HCT116 (cell line): ENCODE results near the gene ZNF785. TPM values are rescaled to one million over a fixed set of nuclear protein-coding genes. Genes with fewer than 3 reads are reported as not detected.

Source experiments
- ATAC-seq: fragments of 200-7000 bp; cut with Tn5 transposase; 2 replicates; pipeline ENCODE4 v1.9.1; 2020; ENCODE audit warnings: mild to moderate bottlenecking, moderate library complexity
- BruUV-seq: library from RNA; stranded (reverse); fragments of 400-500 nt; replicated peaks from 2 replicates; lab custom pipeline; 2021; lab: Mats Ljungman, UMichigan
- CTCF ChIA-PET: fragments of 300-600 bp; sonication (Branson Sonifier 250); formaldehyde crosslinking; loops from one replicate; lab custom pipeline; 2021; ENCODE audit warnings: antibody characterized with exemption; lab: Charles Lee
- POLR2A ChIA-PET: fragments of 300-600, 350-600 bp; sonication (Branson Sonifier 250); formaldehyde crosslinking; loops from one replicate; lab custom pipeline; 2021; ENCODE audit warnings: antibody characterized with exemption; lab: Charles Lee
- RAD21 ChIA-PET, 2 experiments: fragments of 300-600 bp; sonication (Branson Sonifier 250); formaldehyde crosslinking; loops; one replicate each; lab custom pipeline; 2023; ENCODE audit warnings: low total read pairs in 2 of 2; ENCODE audit not compliant: uncharacterized antibody in 2 of 2, unreplicated experiment in 2 of 2, low non-redundant PET in 1 of 2; lab: Charles Lee
- DNase-seq: peaks from one replicate; pipeline ENCODE4 v3.0.0-alpha.2; 2010; ENCODE audit warnings: low read depth, low spot score
- H2AFZ ChIP-seq: fragments of 200-600 bp; shearing (Covaris generic), sonication (generic); 2 replicates; pipeline ENCODE4 v1.6.1; 2017; ENCODE audit warnings: low read depth, mixed run types, mixed read lengths, antibody characterized with exemption, low read length; ENCODE audit not compliant: poor library complexity, severe bottlenecking
- H3K27ac ChIP-seq: 2 replicates; pipeline ENCODE4 v1.5.1; 2012; ENCODE audit warnings: low read depth, low read length
- H3K27me3 ChIP-seq: fragments of 200-600 bp; sonication (generic); 2 replicates; pipeline ENCODE4 v1.6.1; 2016; ENCODE audit warnings: mixed run types, low read length, mixed read lengths; ENCODE audit not compliant: insufficient read depth
- H3K36me3 ChIP-seq, 2 experiments: fragments of 200-500 bp in 1 of 2; fragments of 200-600 bp in 1 of 2; sonication (Bioruptor generic) in 1 of 2; sonication (generic) in 1 of 2; 2 replicates each; pipeline versions ENCODE4 v1.5.1 to v1.6.1; 2014 to 2016; ENCODE audit warnings: low read length in 2 of 2, inconsistent platforms in 1 of 2, mixed read lengths in 1 of 2, mixed run types in 1 of 2; ENCODE audit not compliant: insufficient read depth in 2 of 2, control insufficient read depth in 1 of 2
- H3K4me1 ChIP-seq, 2 experiments: fragments of 200-600 bp in 1 of 2; sonication (generic) in 1 of 2; 2 replicates each; pipeline versions ENCODE4 v1.5.1 to v1.6.1; 2012 to 2017; ENCODE audit warnings: low read length in 2 of 2, inconsistent platforms in 1 of 2, mild to moderate bottlenecking in 1 of 2, mixed read lengths in 1 of 2, mixed run types in 1 of 2, moderate library complexity in 1 of 2; ENCODE audit not compliant: insufficient read depth in 2 of 2, control insufficient read depth in 1 of 2
- H3K4me2 ChIP-seq: fragments of 200-600 bp; sonication (generic); 2 replicates; pipeline ENCODE4 v1.6.1; 2017; ENCODE audit warnings: mixed run types, low read length, mixed read lengths
- H3K4me3 ChIP-seq, 2 experiments: fragments of 200-600 bp in 1 of 2; sonication (generic) in 1 of 2; replicated peaks in 1 of 2; 2 replicates each; pipeline ENCODE4 v1.5.1; 2011 to 2016; ENCODE audit warnings: low read length in 2 of 2, control low read depth in 1 of 2, low read depth in 1 of 2, mild to moderate bottlenecking in 1 of 2, mixed read lengths in 1 of 2, mixed run types in 1 of 2
- H3K79me2 ChIP-seq: fragments of 200-600 bp; sonication (generic); 2 replicates; pipeline ENCODE4 v1.6.1; 2017; ENCODE audit warnings: mild to moderate bottlenecking, mixed run types, low read length, moderate library complexity, mixed read lengths; ENCODE audit not compliant: insufficient read depth
- H3K9ac ChIP-seq: fragments of 200-600 bp; sonication (generic); 2 replicates; pipeline ENCODE4 v1.6.1; 2016; ENCODE audit warnings: low read length, mixed read lengths
- H3K9me2 ChIP-seq: fragments of 200-600 bp; sonication (generic), shearing (Covaris generic); 2 replicates; pipeline ENCODE4 v1.6.1; 2017; ENCODE audit warnings: mixed run types, mild to moderate bottlenecking, moderate library complexity; ENCODE audit not compliant: insufficient read depth
- H3K9me3 ChIP-seq, 2 experiments: fragments of 200-500 bp in 1 of 2; fragments of 200-600 bp in 1 of 2; sonication (Bioruptor generic) in 1 of 2; sonication (generic) in 1 of 2; 2 replicates each; pipeline ENCODE4 v1.6.1; 2014 to 2017; ENCODE audit warnings: low read length in 2 of 2, mixed read lengths in 2 of 2, inconsistent platforms in 1 of 2, low read depth in 1 of 2, mild to moderate bottlenecking in 1 of 2, mixed run types in 1 of 2, moderate library complexity in 1 of 2; ENCODE audit not compliant: control insufficient read depth in 1 of 2, insufficient read depth in 1 of 2
- H4K20me1 ChIP-seq: fragments of 200-600 bp; sonication (generic), shearing (Covaris generic); 2 replicates; pipeline ENCODE4 v1.6.1; 2017; ENCODE audit warnings: mixed run types, mild to moderate bottlenecking, moderate library complexity; ENCODE audit not compliant: insufficient read depth
- CEBPB ChIP-seq: IDR thresholded peaks from 2 replicates; pipeline ENCODE4 v1.6.1; 2012; ENCODE audit warnings: low read depth
- EGR1 ChIP-seq: IDR thresholded peaks from 2 replicates; pipeline ENCODE4 v1.6.1; 2012; ENCODE audit warnings: low read depth
- EZH2 ChIP-seq: fragments of 200-600 bp; sonication (generic); IDR thresholded peaks from 2 replicates; pipeline ENCODE4 v1.6.1; 2017; ENCODE audit warnings: antibody characterized with exemption, mixed run types
- EZH2phosphoT487 ChIP-seq: fragments of 200-600 bp; IDR thresholded peaks from 2 replicates; pipeline ENCODE4 v1.6.1; 2018; ENCODE audit warnings: antibody characterized with exemption, borderline replicate concordance
- JUND ChIP-seq: IDR thresholded peaks from 2 replicates; pipeline ENCODE4 v1.6.1; 2012
- POLR2AphosphoS5 ChIP-seq: IDR thresholded peaks from 2 replicates; pipeline ENCODE4 v1.6.1; 2011; ENCODE audit warnings: mild to moderate bottlenecking, low read depth, low read length, moderate library complexity
- SIN3A ChIP-seq: IDR thresholded peaks from 2 replicates; pipeline ENCODE4 v1.6.1; 2012; ENCODE audit warnings: low read depth
- TCF7L2 ChIP-seq: IDR thresholded peaks from 2 replicates; pipeline ENCODE4 v1.7.0; 2011; ENCODE audit warnings: borderline replicate concordance, inconsistent platforms; ENCODE audit not compliant: insufficient read depth, insufficient read length; ENCODE audit errors: extremely low read depth
- ZFX ChIP-seq: fragments of 450-650 bp; IDR thresholded peaks from 2 replicates; pipeline ENCODE4 v1.6.1; 2017
- ZNF274 ChIP-seq: fragments of 200-500 bp; sonication (Bioruptor generic); IDR thresholded peaks from 2 replicates; pipeline ENCODE4 v1.6.1; 2014; ENCODE audit warnings: mild to moderate bottlenecking, low read depth, low read length, inconsistent platforms
- intact Hi-C: fragments of 100-400 bp; cut with micrococcal nuclease; formaldehyde crosslinking; loops from 2 replicates; pipeline ENCODE4 v1.10.0; 2022
- total RNA-seq: library from RNA; stranded (reverse); gene quantifications from one replicate; pipeline ENCODE4 v1.2.1, GENCODE V29; 2021; ENCODE audit not compliant: unreplicated experiment
- TF ChIP-seq, protein P1 (sequence below): IDR thresholded peaks from 2 replicates; pipeline ENCODE4 v1.6.1; 2012

ZNF785 gene
- total RNA-seq, 1 experiment from 2014 or later, result 0.15 TPM

DNA sequence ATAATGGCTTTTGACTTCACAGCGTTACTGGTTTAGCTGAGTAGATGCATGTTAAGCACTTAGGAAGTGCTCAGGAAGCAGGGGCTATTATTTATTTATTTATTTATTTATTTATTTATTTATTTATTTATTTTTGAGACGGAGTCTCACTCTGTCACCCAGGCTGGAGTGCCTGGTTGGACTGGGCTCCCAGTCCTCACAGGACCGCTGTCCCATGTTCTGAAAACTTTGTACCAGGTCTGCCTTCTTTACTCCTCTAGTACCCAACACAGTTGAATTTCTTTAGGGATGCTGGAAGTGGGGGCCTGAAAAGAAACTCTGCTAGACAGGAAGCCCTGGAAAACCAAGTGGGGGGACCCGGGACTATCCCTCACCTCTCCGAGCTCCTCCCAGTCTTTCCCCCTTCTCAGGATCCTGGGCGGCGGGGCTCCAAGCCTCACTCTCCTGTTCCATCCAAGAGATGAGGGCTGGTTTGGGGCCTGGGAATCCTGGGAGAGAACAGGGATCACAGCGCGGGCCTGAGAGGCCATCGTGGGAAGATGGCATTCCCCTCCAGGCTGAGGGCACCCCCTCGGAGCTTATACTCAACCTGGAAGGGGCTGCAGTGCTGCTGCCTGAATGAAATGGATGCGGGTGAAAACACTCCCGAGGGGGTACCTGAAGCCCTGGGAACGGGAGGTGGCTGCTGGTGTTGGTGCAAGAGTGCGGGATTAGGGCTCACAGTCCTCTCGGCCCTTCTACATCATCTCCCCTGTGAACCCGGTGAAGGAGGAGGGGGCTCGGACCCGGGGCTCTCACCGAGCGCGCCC lies 14.7 kb downstream of the ZNF785 start:
- ChIA-PET RAD21 (interaction anchor here in 1 of 2 experiments (1.9 kb wide), 1 partner anchor 141 kb away, joined by 5 read pairs; the partner anchor contains the start of gene DCTPP1), POLR2A (interaction anchor here (2.5 kb wide), 1 partner anchor 13 kb away, joined by 21 read pairs; the partner anchor contains the start of gene ZNF764), CTCF (interaction anchor here (1.5 to 1.9 kb wide), 2 partner anchors 12 to 141 kb away, joined by 4 to 8 read pairs; partner anchors contain the start of genes DCTPP1 and ZNF764)
- intact Hi-C loops, result loop anchor here (5.0 kb wide), 1 partner anchor 56 kb away; no protein-coding TSS in a partner anchor
- BruUV-seq, result TSS peak; percentile 63
- Histone ChIP-seq H3K79me2 (no peaks in the 10 kb centered on the region), H3K9me2 (no peaks in the 10 kb centered on the region), H3K27me3 (no peaks in the 10 kb centered on the region), H3K9ac (peak overlapping the region; percentile 78), H2AFZ (no peak overlapping the region), H3K9me3 (no peaks in the 10 kb centered on the region), H3K27ac (peak overlapping the region; percentile 87), H3K4me2 (peak overlapping the region; percentile 98), H3K36me3 (no peaks in the 10 kb centered on the region), H3K4me3 (peak overlapping the region; percentile 83 to 90), H3K4me1 (peaks cover 9 to 39% of the 10 kb centered on the region in 2 experiments; a peak in 3 of 4 replicates), H4K20me1 (no peaks in the 10 kb centered on the region)
- TF ChIP-seq EZH2, result no peak
- no peak for TF ChIP-seq EGR1
- TF ChIP-seq TCF7L2, result no peak
- no peak for TF ChIP-seq SIN3A
- TF ChIP-seq JUND, result no peak
- no peak for TF ChIP-seq ZNF274
- no peak for TF ChIP-seq ZFX
- no peak for TF ChIP-seq CEBPB
- TF ChIP-seq POLR2AphosphoS5, result no peak
- TF ChIP-seq, protein P1, sequence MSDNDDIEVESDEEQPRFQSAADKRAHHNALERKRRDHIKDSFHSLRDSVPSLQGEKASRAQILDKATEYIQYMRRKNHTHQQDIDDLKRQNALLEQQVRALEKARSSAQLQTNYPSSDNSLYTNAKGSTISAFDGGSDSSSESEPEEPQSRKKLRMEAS, result no peak
- no peak for TF ChIP-seq EZH2phosphoT487
- DNase-seq (no peak), ATAC-seq (no peak)
